ENCODE data around the gene MYO9B.
A peak's percentile ranks its signal among the peaks of the same experiment; 100 is the strongest.

Gene MYO9B

DNA sequence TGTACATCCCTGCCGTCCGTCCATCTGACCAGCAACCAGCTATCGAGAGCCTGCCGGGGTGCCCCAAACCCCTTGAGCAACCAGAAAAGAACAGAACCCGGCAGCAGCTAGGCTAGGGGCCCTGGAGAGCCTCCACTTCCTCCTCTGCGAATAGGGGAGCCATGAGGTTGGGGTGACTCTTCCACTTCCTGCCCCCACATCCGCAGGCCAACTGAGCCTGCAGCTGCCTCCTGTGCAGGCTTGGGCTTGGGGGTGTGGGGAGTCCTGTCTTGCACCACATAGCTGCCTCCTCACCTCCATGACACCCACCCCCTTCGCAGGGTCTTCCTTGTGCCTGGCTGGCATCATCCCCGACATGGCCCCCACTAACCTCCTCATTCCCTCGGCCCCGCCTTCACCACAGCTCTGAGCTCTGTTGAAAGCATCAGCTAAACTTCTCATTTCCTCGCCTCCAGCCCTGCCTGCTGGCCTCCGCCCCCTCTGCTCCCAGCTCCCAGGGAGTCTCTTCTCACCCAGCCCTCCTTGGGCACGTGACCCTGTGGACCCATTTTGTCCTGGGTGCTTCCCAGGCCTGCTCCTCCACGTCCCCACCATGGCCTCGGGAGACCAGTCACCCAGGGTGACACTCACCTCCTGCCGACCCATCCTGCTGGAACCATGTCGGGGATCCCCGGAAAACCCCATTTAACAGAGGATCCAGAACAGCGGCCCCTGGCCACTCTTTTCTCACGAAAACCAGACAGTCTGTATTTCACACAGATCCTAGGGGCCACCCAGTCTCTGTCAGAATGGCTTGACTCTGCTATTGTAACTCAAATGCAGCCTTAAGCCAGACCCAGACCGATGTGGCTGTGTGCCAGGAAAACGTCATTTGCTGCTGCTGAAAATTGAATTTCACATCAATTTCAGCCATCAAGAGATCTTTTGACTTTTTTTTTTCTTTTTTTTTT lies 50.4 kb downstream of the MYO9B start:
- H3K9ac ChIP-seq (ENCODE audit: low read depth in 1 of 2, low read length in 2 of 2): peak overlapping the region in 1 of 2 donors; percentile 41
- H3K4me3 ChIP-seq (ENCODE audit: low read length in 2 of 2): peak overlapping the region; percentile 14 to 41
- H3K4me1 ChIP-seq (ENCODE audit: control insufficient read depth in 2 of 2, insufficient read depth in 2 of 2, low read length in 2 of 2): peaks cover 8 to 15% of the 10 kb centered on the region in 2 donors

DNA sequence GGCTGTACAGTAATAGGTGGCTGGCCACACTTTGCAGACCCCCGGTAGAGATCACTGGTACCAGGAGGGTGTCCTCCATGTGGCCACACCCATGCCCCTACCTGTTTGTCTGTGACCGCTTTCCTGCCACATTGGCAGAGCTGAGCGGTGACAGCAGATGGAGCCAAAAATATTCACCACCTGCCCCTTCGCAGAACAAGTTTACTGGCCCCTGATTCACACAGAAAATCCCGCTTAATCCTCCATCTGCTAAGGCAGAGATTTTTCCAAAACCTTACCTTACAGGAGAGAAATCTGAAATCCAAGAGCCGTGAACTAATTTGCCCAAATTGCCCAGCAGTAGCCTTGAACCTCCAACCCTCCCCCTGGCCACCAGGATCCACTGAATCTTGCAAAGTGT lies 52.1 kb downstream of the MYO9B start:
- Histone ChIP-seq H3K4me1 (ENCODE audit: control insufficient read depth in 2 of 2, insufficient read depth in 2 of 2, low read length in 2 of 2) (peaks cover 8 to 12% of the 10 kb centered on the region in 2 donors), H3K36me3 (ENCODE audit: control insufficient read depth in 2 of 2, insufficient read depth in 2 of 2, low read length in 2 of 2) (peaks cover 0 to 3% of the 10 kb centered on the region in 2 donors), H3K9ac (ENCODE audit: low read depth in 1 of 2, low read length in 2 of 2) (no peak overlapping the region), H3K27ac (ENCODE audit: low read depth in 2 of 2, low read length in 2 of 2) (no peak overlapping the region), H3K9me3 (ENCODE audit: control insufficient read depth in 2 of 2, low read length in 2 of 2) (no peaks in the 10 kb centered on the region), H3K4me3 (ENCODE audit: low read length in 2 of 2) (no peak overlapping the region), H3K27me3 (ENCODE audit: control insufficient read depth in 2 of 2, insufficient read depth in 2 of 2, low read length in 2 of 2) (no peaks in the 10 kb centered on the region)

More for the DNA sequence above, 50.4 kb downstream of the MYO9B start:
- H3K9me3 ChIP-seq (ENCODE audit: control insufficient read depth in 2 of 2, low read length in 2 of 2): no peaks in the 10 kb centered on the region
- no peaks in the 10 kb centered on the region for H3K27me3 ChIP-seq (ENCODE audit: control insufficient read depth in 2 of 2, insufficient read depth in 2 of 2, low read length in 2 of 2)
- H3K36me3 ChIP-seq (ENCODE audit: control insufficient read depth in 2 of 2, insufficient read depth in 2 of 2, low read length in 2 of 2): peaks cover 0 to 3% of the 10 kb centered on the region in 2 donors
- peak overlapping the region; percentile 73 to 83 for H3K27ac ChIP-seq (ENCODE audit: low read depth in 2 of 2, low read length in 2 of 2)

DNA sequence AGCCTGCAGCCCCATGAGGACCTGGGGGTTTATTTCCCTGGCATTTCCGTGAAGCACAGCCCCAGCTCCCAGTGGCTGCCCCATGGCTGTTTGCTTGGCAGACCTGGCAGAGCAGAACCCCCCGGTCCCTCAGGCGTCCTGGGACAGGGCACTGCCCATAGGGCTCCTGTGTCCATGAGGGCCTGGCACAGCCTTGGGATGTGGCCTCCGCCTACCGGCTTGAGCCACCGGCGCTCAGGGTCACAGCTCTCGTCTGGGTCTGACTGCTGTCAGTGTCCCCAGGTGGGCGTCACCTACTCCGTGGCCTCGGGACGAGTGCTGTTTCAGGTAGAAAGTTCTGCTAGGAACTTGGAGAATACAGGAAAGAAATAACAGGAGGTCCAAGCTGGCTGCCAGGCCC lies 52.8 kb downstream of the MYO9B start:
- Histone ChIP-seq H3K9ac (ENCODE audit: low read depth in 1 of 2, low read length in 2 of 2) (no peak overlapping the region), H3K27me3 (ENCODE audit: control insufficient read depth in 2 of 2, insufficient read depth in 2 of 2, low read length in 2 of 2) (no peaks in the 10 kb centered on the region), H3K9me3 (ENCODE audit: control insufficient read depth in 2 of 2, low read length in 2 of 2) (no peaks in the 10 kb centered on the region), H3K4me1 (ENCODE audit: control insufficient read depth in 2 of 2, insufficient read depth in 2 of 2, low read length in 2 of 2) (peaks cover 8 to 12% of the 10 kb centered on the region in 2 donors), H3K27ac (ENCODE audit: low read depth in 2 of 2, low read length in 2 of 2) (no peak overlapping the region), H3K36me3 (ENCODE audit: control insufficient read depth in 2 of 2, insufficient read depth in 2 of 2, low read length in 2 of 2) (peaks cover 0 to 3% of the 10 kb centered on the region in 2 donors), H3K4me3 (ENCODE audit: low read length in 2 of 2) (no peak overlapping the region)

DNA sequence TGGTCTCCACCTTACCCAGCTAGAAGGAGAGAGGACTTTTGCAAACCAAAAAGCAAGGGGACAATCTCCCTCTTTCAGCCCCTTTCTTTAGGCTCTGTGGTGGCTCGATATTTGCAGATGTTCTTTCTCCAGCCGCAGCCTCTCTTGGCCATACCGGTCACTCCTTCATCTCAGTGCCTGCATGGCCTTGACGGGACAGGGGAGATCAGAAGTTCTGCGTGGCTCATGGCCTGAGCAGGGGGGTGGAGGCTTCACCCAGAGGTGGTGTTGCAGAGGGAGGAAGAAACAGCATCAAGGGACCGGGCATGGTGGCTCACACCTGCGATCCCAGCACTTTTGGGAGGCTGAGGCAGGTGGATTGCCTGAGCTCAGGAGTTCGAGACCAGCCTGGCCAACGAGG lies 53.2 kb downstream of the MYO9B start:
- no peak overlapping the region for H3K9ac ChIP-seq (ENCODE audit: low read depth in 1 of 2, low read length in 2 of 2)
- peaks cover 8 to 12% of the 10 kb centered on the region in 2 donors for H3K4me1 ChIP-seq (ENCODE audit: control insufficient read depth in 2 of 2, insufficient read depth in 2 of 2, low read length in 2 of 2)
- H3K9me3 ChIP-seq (ENCODE audit: control insufficient read depth in 2 of 2, low read length in 2 of 2): no peaks in the 10 kb centered on the region
- H3K4me3 ChIP-seq (ENCODE audit: low read length in 2 of 2): no peak overlapping the region
- H3K36me3 ChIP-seq (ENCODE audit: control insufficient read depth in 2 of 2, insufficient read depth in 2 of 2, low read length in 2 of 2): peaks cover 0 to 3% of the 10 kb centered on the region in 2 donors
- H3K27ac ChIP-seq (ENCODE audit: low read depth in 2 of 2, low read length in 2 of 2): no peak overlapping the region
- no peaks in the 10 kb centered on the region for H3K27me3 ChIP-seq (ENCODE audit: control insufficient read depth in 2 of 2, insufficient read depth in 2 of 2, low read length in 2 of 2)

DNA sequence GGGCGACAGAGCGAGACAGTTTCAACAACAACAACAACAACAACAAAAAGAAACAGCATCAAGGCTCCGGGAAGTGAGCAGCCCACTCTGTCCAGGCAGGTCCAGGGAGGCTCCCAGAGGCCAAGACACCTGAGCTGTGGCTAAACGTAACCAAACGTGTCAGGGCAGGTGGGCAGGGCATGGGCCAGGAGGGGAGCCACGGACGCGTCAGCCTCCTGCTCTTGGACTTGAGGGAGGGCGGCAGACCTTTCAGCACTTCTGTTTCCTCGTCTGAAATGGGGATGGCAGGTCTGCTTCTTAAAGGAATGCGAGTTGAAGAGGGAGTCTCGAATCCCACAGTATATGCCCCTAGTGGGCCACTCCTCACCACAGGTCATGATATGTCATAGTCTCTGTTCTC lies 53.8 kb downstream of the MYO9B start:
- Histone ChIP-seq H3K9ac (ENCODE audit: low read depth in 1 of 2, low read length in 2 of 2) (no peak overlapping the region), H3K27ac (ENCODE audit: low read depth in 2 of 2, low read length in 2 of 2) (no peak overlapping the region), H3K9me3 (ENCODE audit: control insufficient read depth in 2 of 2, low read length in 2 of 2) (no peaks in the 10 kb centered on the region), H3K36me3 (ENCODE audit: control insufficient read depth in 2 of 2, insufficient read depth in 2 of 2, low read length in 2 of 2) (peaks cover 0 to 3% of the 10 kb centered on the region in 2 donors), H3K4me1 (ENCODE audit: control insufficient read depth in 2 of 2, insufficient read depth in 2 of 2, low read length in 2 of 2) (peaks cover 8 to 12% of the 10 kb centered on the region in 2 donors), H3K27me3 (ENCODE audit: control insufficient read depth in 2 of 2, insufficient read depth in 2 of 2, low read length in 2 of 2) (no peaks in the 10 kb centered on the region), H3K4me3 (ENCODE audit: low read length in 2 of 2) (no peak overlapping the region)

DNA sequence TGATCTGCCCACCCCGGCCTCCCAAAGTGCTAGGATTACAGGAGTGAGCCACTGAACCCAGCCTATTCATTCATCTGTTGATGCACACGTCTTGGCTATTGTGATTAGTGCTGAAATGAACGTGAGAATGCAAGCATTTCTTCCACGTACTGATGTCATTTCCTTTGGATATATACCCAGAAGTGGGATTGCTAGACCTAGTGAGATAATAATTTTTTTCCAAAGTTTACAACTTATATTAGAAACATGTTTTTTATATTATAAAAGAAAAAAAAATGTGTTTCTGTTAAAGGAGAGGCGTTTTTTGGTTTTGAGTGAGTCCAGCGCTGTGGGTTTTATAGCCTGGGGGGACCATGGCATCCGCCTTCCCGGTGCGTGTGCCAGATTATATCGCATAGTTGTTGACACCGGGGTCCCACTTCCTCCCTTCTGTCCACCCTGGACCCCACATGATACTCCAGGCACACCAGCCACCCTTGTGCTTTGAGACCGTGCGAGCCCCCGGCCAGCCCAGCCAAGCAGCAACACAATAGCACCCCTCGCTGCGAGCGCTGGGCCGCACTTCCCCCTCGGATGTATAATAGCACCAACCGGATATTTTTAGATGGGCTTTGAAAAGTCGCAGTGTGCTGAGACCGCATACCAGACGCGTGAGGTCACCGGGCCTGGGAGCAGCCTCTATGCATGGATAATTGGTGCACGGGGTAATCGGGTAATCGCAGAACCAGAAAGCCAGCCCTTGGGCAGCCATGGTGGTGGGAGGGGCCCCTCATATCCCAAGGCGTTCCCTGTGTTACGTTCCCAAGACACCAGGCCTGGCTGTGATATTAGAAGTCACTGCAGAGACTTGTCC lies 59.6 kb downstream of the MYO9B start:
- Histone ChIP-seq H3K4me1 (ENCODE audit: control insufficient read depth in 2 of 2, insufficient read depth in 2 of 2, low read length in 2 of 2) (peaks cover 2 to 8% of the 10 kb centered on the region in 2 donors), H3K27me3 (ENCODE audit: control insufficient read depth in 2 of 2, insufficient read depth in 2 of 2, low read length in 2 of 2) (no peaks in the 10 kb centered on the region), H3K4me3 (ENCODE audit: low read length in 2 of 2) (peak overlapping the region; percentile 15 to 28)

DNA sequence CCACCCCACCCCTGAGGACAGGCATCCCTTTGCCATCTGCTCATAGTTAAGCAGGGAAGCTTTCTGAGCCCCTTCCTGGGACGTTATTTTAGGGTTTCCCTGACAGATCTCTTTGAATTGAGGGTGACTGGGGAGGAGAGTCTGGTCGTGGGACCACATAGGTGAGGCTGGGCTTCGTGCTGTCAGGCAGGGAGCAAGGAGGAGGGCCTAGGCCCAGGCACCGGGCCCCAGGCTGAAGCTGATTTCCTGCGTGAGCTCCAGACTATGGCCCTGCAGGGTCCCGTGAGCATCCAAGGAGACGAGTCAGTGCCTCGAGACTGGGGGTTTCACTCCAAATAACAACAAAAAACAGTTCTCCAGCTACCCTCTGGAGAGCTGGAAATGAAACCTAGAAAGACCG lies 60.4 kb downstream of the MYO9B start:
- Histone ChIP-seq H3K36me3 (ENCODE audit: control insufficient read depth in 2 of 2, insufficient read depth in 2 of 2, low read length in 2 of 2) (no peaks in the 10 kb centered on the region), H3K9ac (ENCODE audit: low read depth in 1 of 2, low read length in 2 of 2) (peak overlapping the region; percentile 38 to 41), H3K9me3 (ENCODE audit: control insufficient read depth in 2 of 2, low read length in 2 of 2) (no peaks in the 10 kb centered on the region), H3K27me3 (ENCODE audit: control insufficient read depth in 2 of 2, insufficient read depth in 2 of 2, low read length in 2 of 2) (no peaks in the 10 kb centered on the region), H3K27ac (ENCODE audit: low read depth in 2 of 2, low read length in 2 of 2) (peak overlapping the region; percentile 62 to 79), H3K4me3 (ENCODE audit: low read length in 2 of 2) (no peak overlapping the region), H3K4me1 (ENCODE audit: control insufficient read depth in 2 of 2, insufficient read depth in 2 of 2, low read length in 2 of 2) (peaks cover 2 to 8% of the 10 kb centered on the region in 2 donors)

More for the DNA sequence above, 59.6 kb downstream of the MYO9B start:
- Histone ChIP-seq H3K9me3 (ENCODE audit: control insufficient read depth in 2 of 2, low read length in 2 of 2) (no peaks in the 10 kb centered on the region), H3K36me3 (ENCODE audit: control insufficient read depth in 2 of 2, insufficient read depth in 2 of 2, low read length in 2 of 2) (no peaks in the 10 kb centered on the region), H3K27ac (ENCODE audit: low read depth in 2 of 2, low read length in 2 of 2) (peak overlapping the region; percentile 62 to 79), H3K9ac (ENCODE audit: low read depth in 1 of 2, low read length in 2 of 2) (peak overlapping the region; percentile 38 to 43)

DNA sequence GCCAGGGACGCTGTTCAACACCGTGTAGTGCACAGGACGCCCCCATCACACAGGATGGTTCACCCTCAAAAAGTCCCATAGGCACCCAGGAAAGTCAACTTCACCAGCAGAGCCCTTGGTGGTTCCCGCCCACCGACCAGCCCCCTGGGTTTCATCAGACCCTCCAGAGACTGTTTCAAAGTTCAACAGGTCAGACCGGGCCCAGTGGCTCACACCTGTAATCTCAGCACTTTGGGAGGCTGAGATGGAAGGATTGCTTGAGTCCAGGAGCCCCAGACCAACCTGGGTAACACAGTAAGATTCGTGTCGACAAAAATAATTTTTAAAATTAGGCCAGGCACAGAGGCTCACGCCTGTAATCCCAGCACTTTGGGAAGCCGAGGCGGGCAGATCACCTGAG lies 61.0 kb downstream of the MYO9B start:
- H3K4me1 ChIP-seq (ENCODE audit: control insufficient read depth in 2 of 2, insufficient read depth in 2 of 2, low read length in 2 of 2): peaks cover 2 to 8% of the 10 kb centered on the region in 2 donors
- H3K36me3 ChIP-seq (ENCODE audit: control insufficient read depth in 2 of 2, insufficient read depth in 2 of 2, low read length in 2 of 2): peaks cover 0 to 3% of the 10 kb centered on the region in 2 donors
- no peaks in the 10 kb centered on the region for H3K27me3 ChIP-seq (ENCODE audit: control insufficient read depth in 2 of 2, insufficient read depth in 2 of 2, low read length in 2 of 2)
- no peak overlapping the region for H3K27ac ChIP-seq (ENCODE audit: low read depth in 2 of 2, low read length in 2 of 2)
- no peak overlapping the region for H3K4me3 ChIP-seq (ENCODE audit: low read length in 2 of 2)
- no peak overlapping the region for H3K9ac ChIP-seq (ENCODE audit: low read depth in 1 of 2, low read length in 2 of 2)
- no peaks in the 10 kb centered on the region for H3K9me3 ChIP-seq (ENCODE audit: control insufficient read depth in 2 of 2, low read length in 2 of 2)

DNA sequence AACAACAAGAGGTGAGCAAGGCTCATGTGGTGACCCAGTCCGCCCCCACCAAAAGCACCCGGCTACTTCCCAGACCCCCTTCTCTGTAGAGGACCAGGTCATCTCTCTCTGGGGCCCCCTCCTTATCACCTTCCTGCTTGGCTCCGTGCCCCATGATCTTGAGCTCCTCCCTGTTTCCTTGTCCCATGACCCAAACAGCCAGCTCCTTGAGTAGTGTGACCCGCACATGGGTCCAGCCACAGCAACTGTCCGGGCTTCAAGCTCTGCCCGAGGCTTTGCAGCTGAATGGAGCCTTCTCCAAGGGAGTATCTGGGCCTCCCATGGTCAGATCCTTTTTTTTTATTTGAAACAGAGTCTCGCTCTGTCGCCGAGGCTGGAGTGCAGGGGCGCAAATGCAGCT lies 61.8 kb downstream of the MYO9B start:
- no peaks in the 10 kb centered on the region for H3K9me3 ChIP-seq (ENCODE audit: control insufficient read depth in 2 of 2, low read length in 2 of 2)
- H3K4me1 ChIP-seq (ENCODE audit: control insufficient read depth in 2 of 2, insufficient read depth in 2 of 2, low read length in 2 of 2): peaks cover 2 to 8% of the 10 kb centered on the region in 2 donors
- no peaks in the 10 kb centered on the region for H3K27me3 ChIP-seq (ENCODE audit: control insufficient read depth in 2 of 2, insufficient read depth in 2 of 2, low read length in 2 of 2)
- no peak overlapping the region for H3K4me3 ChIP-seq (ENCODE audit: low read length in 2 of 2)
- no peak overlapping the region for H3K27ac ChIP-seq (ENCODE audit: low read depth in 2 of 2, low read length in 2 of 2)
- H3K36me3 ChIP-seq (ENCODE audit: control insufficient read depth in 2 of 2, insufficient read depth in 2 of 2, low read length in 2 of 2): peaks cover 4 to 9% of the 10 kb centered on the region in 2 donors
- no peak overlapping the region for H3K9ac ChIP-seq (ENCODE audit: low read depth in 1 of 2, low read length in 2 of 2)
